ENCODE measurements around the gene TAS2R42. TPM values are rescaled to one million over a fixed set of nuclear protein-coding genes. Genes with fewer than 3 reads are reported as not detected.

The TAS2R42 gene
- polyA plus RNA-seq (ENCODE audit: insufficient read length): not detected
- long read RNA-seq, donor 1, partial matches to known transcripts: 0 of 1 reads
- long read RNA-seq, donor 1, other reads (novel, unspliced or antisense): 0 of 1 reads
- long read RNA-seq, donor 2, partial matches to known transcripts: 0 of 1 reads
- long read RNA-seq, donor 2, other reads (novel, unspliced or antisense): 0 of 1 reads
- long read RNA-seq, donor 3: 0 reads
- long read RNA-seq, donor 4: 0 reads
- long read RNA-seq, donor 5: 0 reads
- long read RNA-seq, donor 6: 0 reads
- long read RNA-seq, donor 7, partial matches to known transcripts: 0 of 1 reads
- long read RNA-seq, donor 7, other reads (novel, unspliced or antisense): 0 of 1 reads
- long read RNA-seq, donor 8, partial matches to known transcripts: 0 of 1 reads
- long read RNA-seq, donor 8, other reads (novel, unspliced or antisense): 0 of 1 reads

- DNase-seq: no peak
Measured at GRCh38 chr12:11186837-11187236, at the start of gene TAS2R42. TAS2R42 (minus strand) TSS chr12:11186937; CDS start chr12:11186937, 0 bp downstream.

GRCh38 chr12:11233532-11233931 is 46.8 kb upstream of the TAS2R42 start:
- no peak for DNase-seq

GRCh38 chr12:11228296-11228879 is 41.7 kb upstream of the TAS2R42 start:
- DNase-seq: peak; percentile 36

- DNase-seq: no peak
Measured at GRCh38 chr12:11227373-11227772, 40.6 kb upstream of the TAS2R42 start.

- no peak for DNase-seq
Measured at GRCh38 chr12:11209113-11209512, 22.4 kb upstream of the TAS2R42 start.

- DNase-seq: no peak
Measured at GRCh38 chr12:11204173-11204572, 17.4 kb upstream of the TAS2R42 start.

- DNase-seq: no peak
Measured at GRCh38 chr12:11202811-11203210, 16.1 kb upstream of the TAS2R42 start.

- no peak for DNase-seq
Measured at GRCh38 chr12:11183011-11183410, 3.7 kb downstream of the TAS2R42 start.

- DNase-seq: no peak
Measured at GRCh38 chr12:11182529-11182928, 4.2 kb downstream of the TAS2R42 start.

- no peak for DNase-seq
Measured at GRCh38 chr12:11178250-11178649, 8.5 kb downstream of the TAS2R42 start.

GRCh38 chr12:11174022-11174421 is 12.7 kb downstream of the TAS2R42 start:
- no peak for DNase-seq

GRCh38 chr12:11171969-11172675 is 14.6 kb downstream of the TAS2R42 start:
- peak; percentile 37 for DNase-seq

GRCh38 chr12:11171145-11171968 is 15.4 kb downstream of the TAS2R42 start, which contains the start of gene SMIM10L1:
SMIM10L1 (plus strand) TSS chr12:11171194; CDS start chr12:11171357, 163 bp downstream.
- DNase-seq: peak; percentile 94

- DNase-seq: no peak
Measured at GRCh38 chr12:11170810-11171144, 16.0 kb downstream of the TAS2R42 start.

- no peak for DNase-seq
Measured at GRCh38 chr12:11166300-11166699, 20.4 kb downstream of the TAS2R42 start.

- DNase-seq: no peak
Measured at GRCh38 chr12:11164384-11164783, 22.4 kb downstream of the TAS2R42 start.

- DNase-seq: no peak
Measured at GRCh38 chr12:11162502-11162901, 24.2 kb downstream of the TAS2R42 start.

GRCh38 chr12:11158885-11159444 is 27.8 kb downstream of the TAS2R42 start:
- DNase-seq: no peak

- DNase-seq: no peak
Measured at GRCh38 chr12:11154400-11154925, 32.3 kb downstream of the TAS2R42 start.

- DNase-seq: no peak
Measured at GRCh38 chr12:11152725-11153124, 34.0 kb downstream of the TAS2R42 start.

- no peak for DNase-seq
Measured at GRCh38 chr12:11150832-11151231, 35.9 kb downstream of the TAS2R42 start.
